Measurements from ENCODE around the gene SLC9A1.

Gene SLC9A1

DNA sequence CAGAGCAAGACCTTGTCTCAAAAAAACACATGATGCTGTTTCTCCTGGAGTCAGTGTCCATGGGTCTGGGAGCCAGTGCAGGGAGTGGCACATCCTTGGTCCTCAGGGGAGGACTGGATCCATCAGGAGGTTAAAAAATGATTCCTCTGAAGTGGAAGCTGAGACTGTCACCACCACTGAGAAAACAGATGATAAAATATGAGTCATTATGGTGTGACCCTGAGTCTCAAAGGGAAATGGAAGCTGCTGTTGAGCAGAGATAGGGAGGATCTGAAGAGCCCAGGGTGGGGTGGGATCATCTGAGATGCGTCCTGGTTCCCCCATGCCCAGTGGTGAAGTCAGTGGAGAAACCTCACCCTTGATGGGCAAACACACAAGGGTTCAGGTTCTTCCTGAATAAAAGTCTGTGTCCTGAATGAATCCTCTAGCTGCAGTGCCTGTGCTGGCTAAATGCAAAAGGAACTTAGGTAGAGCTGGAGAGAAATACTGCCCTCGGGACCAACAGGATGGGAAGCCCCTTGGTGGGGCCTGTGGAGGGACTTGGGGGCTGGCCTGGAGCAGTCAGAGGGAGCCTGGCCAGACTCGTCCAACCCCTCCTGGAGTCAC, 80.6 kb downstream of the SLC9A1 start:
- no peak for DNase-seq

DNA sequence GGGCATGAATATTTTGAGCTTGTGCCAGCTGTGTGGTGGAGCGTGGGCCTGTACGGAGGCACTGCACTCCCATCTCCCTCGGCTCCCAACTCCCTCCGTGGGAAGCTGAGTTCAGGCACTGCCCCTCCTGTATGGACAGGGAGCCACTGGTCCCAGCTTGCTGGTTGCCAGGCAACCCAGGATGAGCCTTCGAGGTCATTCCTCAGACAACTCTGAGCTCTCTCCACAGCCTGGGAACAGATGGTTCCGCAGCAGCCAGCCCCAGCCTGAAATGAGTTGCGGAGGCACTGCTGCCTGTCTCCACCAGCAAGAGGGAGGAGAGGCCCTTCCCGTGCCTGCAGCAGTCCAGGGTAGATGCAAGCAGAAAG, 83.9 kb downstream of the SLC9A1 start:
- DNase-seq: peak in 43 of 58 donors; percentile 6 to 87 (median 50)

DNA sequence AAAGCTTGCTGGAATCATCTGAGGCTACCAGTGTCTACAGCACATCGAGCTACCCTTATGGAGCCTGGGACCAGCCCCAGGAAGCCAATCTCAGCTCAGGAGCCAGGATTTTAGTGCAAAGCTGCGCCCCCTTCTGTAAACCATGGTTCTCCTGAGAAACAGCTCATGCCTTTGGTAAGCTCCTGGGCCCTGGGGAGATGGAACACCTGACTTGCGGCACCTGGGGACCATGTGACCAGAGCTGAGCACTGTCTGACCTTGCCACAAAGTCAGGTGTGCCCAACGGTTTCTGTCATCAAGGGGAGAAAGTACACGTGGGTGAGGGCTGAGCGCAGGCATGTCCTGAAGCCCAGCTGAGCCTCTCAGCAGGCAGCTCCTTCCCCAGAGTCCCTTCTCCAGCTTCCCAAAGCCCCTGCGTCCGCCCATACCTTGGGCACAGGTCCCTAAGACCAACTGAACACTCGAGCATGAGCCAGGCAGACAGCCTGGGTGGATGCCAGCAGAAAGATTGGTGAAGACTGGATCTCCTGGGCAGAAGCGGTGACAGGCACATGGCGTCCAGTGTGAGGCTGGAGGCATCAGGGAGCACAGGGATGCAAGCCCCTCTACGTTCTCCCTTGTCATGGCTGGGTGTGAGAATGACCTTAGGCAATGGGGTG, 84.4 kb downstream of the SLC9A1 start:
- peak in 20 of 58 donors; percentile 14 to 59 (median 30) for DNase-seq

DNA sequence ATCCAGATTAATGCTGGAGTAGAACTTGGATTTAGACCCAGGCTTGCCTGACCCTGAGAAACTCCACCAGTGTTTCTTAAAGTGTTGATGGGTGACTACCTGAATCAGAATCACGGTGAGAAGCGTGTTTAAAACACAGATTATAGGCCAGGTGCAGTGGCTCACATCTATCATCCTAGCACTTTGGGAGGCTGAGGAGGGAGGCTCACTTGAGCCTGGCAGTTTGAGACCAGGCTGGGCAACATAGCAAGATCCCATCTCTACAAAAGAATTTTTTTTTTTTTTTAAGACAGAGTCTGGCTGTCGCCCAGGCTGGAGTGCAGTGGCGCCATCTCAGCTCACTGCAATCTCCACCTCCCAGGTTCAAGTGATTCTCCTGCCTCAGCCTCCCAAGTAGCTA, 86.0 kb downstream of the SLC9A1 start:
- DNase-seq: no peak

DNA sequence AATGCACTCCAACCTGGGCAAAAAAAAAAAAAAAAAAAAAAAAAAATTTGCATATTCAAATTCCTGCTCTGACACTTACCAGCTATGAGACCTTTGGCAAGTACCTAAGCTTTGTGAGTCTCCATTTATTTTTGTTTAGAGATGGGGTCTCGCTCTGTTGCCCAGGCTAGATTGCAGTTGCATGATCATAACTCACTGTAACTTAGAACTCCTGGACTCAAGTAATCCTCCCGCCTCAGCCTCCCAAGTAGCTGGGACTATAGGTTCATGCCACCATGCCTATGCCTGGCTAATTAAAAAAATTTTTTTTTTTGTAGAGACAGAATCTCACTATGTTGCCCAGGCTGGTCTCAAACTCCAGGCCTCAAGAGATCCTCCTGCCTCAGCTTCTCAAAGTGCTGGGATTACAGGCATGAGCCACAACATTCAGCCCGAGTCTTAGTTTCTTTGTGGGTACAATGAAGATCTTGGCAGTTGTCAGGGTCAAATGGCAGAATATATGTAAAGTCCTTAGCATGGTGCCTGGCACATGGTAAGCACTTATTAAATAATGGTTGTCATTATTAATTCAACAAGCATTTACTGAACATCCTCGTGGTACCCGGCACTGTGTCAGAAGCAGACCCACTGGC, 88.8 kb downstream of the SLC9A1 start:
- no peak for DNase-seq

- DNase-seq: no peak
These were observed 94.0 kb downstream of the SLC9A1 start for GRCh38 chr1:27060891-27061290.

DNA sequence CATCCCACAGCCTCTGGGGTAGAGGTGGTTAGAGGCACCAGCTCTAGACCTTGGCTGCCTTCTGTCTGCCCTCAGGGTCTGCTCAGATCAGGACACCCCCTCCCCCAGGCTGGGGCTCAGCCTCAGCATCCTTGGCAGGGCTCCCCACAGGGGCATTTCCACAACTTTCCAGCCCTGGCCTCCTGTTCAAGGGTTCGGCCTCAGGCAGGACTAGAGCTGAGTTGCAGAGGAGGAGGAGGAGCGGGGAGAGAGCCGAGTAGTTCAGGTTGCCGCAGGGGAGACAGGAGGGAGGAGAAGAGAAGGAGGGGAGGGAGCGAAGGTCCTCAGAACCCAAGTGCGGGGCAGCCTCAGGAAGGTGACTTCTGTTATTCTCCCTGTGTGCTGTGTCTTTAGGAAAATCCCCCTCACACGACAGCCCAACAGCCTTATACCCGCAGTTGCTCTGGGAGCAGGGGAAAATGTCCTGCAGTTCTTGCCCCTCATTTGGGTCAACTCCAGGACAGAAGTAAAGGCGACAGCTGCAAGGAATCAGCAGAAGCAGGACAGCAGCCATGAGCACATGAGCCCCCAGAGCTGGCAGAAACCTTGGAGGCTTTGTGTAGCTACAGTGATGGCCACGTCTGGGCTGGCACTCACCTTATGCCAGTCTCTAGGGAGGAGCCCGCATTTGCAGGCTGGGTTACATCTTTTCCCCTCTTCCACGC, 95.8 kb downstream of the SLC9A1 start:
- DNase-seq: no peak

DNA sequence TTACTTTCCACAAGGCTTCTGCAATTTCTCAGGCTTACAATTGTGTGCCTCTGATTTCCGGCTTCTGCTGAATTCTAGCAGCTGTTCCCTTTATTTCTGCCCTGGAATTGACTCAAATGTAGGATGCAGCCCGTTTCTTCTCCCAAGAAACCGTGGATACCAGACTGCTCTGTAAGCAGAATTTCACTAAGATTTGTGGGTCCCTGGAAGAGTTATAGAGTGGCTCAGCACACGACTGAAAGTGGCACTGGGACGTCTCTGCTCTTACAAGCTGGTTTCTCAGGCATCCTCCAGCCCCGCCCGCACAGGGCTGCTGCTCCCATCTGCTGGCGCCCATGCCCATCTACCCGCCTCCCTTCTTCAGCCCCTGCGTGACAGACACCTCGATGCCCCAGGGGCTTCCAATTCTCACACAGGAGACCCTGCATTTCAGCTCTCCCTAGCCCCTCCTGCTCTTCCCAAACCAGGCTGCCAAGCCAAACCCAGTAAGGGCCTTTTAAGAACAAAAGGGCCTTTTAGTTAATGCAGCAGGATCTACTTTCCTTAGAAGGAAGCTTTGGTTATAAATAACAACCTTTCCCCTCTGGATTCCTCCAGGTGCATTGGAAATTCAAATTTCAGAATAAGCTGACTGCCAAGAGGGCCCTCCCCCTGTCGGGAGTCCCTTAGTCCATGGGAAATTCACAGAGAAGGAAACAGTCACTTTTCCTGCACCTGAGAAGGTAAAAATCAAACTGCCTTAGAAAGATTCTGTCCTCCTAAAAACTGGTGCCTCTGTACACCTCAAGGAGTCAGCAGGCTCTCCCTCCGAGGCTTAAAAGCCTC, 96.9 kb downstream of the SLC9A1 start:
- DNase-seq: peak in 40 of 58 donors; percentile 5 to 70 (median 24)

GRCh38 chr1:27057389-27057788, 97.5 kb downstream of the SLC9A1 start:
- DNase-seq: peak in 1 of 58 donors; percentile 52

DNA sequence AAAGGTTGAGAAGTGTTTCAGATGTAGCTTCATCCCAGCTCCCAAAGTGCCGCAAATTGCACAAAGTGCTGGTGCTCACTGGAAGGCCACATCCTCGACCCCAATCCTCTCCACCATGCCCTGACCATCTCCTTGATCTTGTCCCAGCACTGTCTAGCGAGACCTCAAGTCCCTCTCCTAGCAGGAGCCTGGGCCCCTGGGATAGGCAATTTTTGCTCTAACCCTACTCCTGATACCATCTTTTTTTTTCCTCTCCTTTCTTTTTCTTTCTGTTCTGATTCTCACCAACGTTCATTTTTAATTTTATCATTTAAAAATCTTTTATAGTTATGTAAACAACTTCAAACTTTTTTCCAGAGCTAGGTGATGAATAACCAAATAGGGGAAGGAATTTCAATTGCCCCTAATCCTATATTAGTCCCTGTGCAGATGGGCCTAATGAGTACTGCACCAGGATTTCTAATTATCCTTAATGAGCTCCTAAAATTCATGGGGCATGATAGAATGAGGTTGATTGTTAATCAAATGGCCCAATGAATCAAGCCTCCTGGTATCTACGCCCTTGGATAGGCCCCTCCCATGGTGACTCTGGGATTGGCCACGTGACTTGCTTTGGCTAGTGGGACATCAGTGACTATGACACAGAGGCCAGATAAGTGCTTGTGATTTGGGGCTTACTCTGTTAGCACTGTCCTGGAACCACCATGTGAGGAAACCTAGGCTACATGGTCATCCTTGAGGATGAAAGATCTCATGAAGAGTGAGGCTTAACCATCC, 100.8 kb downstream of the SLC9A1 start:
- no peak for DNase-seq

DNA sequence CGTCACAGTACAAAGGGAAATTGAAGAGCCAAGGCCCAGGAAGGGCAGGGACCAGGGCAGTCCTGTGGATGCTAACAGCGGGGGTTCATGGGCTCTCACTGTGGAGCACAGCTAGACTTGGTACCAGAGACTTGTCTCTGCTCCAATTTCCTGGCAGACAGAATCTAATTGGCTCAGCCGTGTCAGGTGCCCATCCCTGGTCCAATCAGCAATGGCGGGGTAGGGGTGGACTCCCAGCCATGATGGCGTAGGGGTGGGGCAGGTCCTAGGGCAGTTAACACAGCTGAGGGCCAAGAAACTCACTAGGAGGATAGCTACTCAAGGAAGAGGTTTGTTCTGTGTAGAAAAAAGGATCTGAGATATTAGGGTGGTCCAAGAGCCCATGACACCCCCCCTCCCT, 102.4 kb downstream of the SLC9A1 start:
- DNase-seq: no peak

- no peak for DNase-seq
These were observed 105.3 kb downstream of the SLC9A1 start for GRCh38 chr1:27049607-27050006.

- no peak for DNase-seq
These were observed 105.8 kb downstream of the SLC9A1 start for GRCh38 chr1:27049100-27049499.
